H1 (cell line): Measurements from ENCODE around the gene CYP1A1. TPM values are rescaled to one million over a fixed set of nuclear protein-coding genes. Genes with fewer than 3 reads are reported as not detected.

Source experiments
- ASH2L ChIP-seq: fragments of 200-600, 300-600 bp; sonication (generic); IDR thresholded peaks from one replicate; pipeline ENCODE4 v1.7.1; 2017; ENCODE audit warnings: low read length
- ATF2 ChIP-seq: IDR thresholded peaks from 2 replicates; pipeline ENCODE4 v1.6.1; 2012; ENCODE audit warnings: low read length, inconsistent platforms
- CTBP2 ChIP-seq: IDR thresholded peaks from 2 replicates; pipeline ENCODE4 v1.7.0; 2011; ENCODE audit warnings: borderline replicate concordance, mild to moderate bottlenecking, moderate library complexity, mixed read lengths, low read length; ENCODE audit not compliant: insufficient read depth, insufficient read length
- EZH2 ChIP-seq: fragments of 200-600 bp; sonication (generic); IDR thresholded peaks from 2 replicates; pipeline ENCODE4 v1.7.1; 2012; ENCODE audit warnings: low read depth, mild to moderate bottlenecking, moderate library complexity, low read length, inconsistent platforms; ENCODE audit not compliant: severe bottlenecking
- HDAC2 ChIP-seq, 2 experiments: fragments of 300-600 bp in 1 of 2; sonication (generic) in 1 of 2; IDR thresholded peaks; 2 replicates each; pipeline ENCODE4 v1.6.1; 2011 to 2012; ENCODE audit warnings: low read depth in 2 of 2, low read length in 2 of 2, mild to moderate bottlenecking in 2 of 2, moderate library complexity in 2 of 2, borderline replicate concordance in 1 of 2, inconsistent platforms in 1 of 2
- KDM1A ChIP-seq: fragments of 200-600, 300-600 bp; sonication (generic); IDR thresholded peaks from 2 replicates; pipeline ENCODE4 v1.7.1; 2016; ENCODE audit warnings: mild to moderate bottlenecking, low read length, borderline replicate concordance
- KDM4A ChIP-seq: IDR thresholded peaks from one replicate; pipeline ENCODE4 v1.7.1; 2012; ENCODE audit warnings: low read depth, mild to moderate bottlenecking, moderate library complexity, low read length, inconsistent platforms; ENCODE audit not compliant: severe bottlenecking
- PHF8 ChIP-seq: fragments of 200-600 bp; sonication (generic); conservative IDR thresholded peaks from 2 replicates; pipeline ENCODE4 v1.7.1; 2012; ENCODE audit warnings: low read depth, mild to moderate bottlenecking, inconsistent platforms, low read length, moderate library complexity
- SIRT6 ChIP-seq: IDR thresholded peaks from one replicate; pipeline ENCODE4 v1.7.1; 2012; ENCODE audit warnings: low read length, inconsistent platforms
- SUZ12 ChIP-seq: fragments of 200-600 bp; sonication (generic); IDR thresholded peaks from 2 replicates; pipeline ENCODE4 v1.6.1; 2012; ENCODE audit warnings: mild to moderate bottlenecking, inconsistent platforms, low read length, moderate library complexity, mixed read lengths
- polyA plus RNA-seq, 7 experiments: library from polyadenylated mRNA; depleted of rRNA in 3 of 7; stranded (reverse) in 5 of 7; unstranded in 2 of 7; fragments of >200 nt in 5 of 7; fragments of 200-250 nt in 2 of 7; gene quantifications; 1 replicate in 5 of 7; 2 replicates in 1 of 7; 4 replicates in 1 of 7; pipeline versions ENCODE4 v1.2.1 to v1.2.3, GENCODE V29; 2011 to 2013; ENCODE audit warnings: missing spikeins in 2 of 7, mixed read lengths in 2 of 7
- total RNA-seq: library from RNA; stranded (reverse); fragmentation: NEBNext Ultra II Directional; extraction: Animal tissue kit (Norgen Biotek cat#: 25700); gene quantifications from 2 replicates; pipeline ENCODE4 v1.2.1, GENCODE V29; 2021

CYP1A1 gene
- total and polyA plus RNA-seq, 2 of the 8 experiments (the other 6 are each of a cell fraction or from before 2014, with no cell fraction given), result 0.32 to 0.35 TPM

GRCh38 chr15:74725845-74726773, 781 bp upstream of the CYP1A1 start (continued):
- TF ChIP-seq ATF2 (no peak), KDM1A (no peak), SUZ12 (peak; percentile 28; the same call in 1 of the 2 replicates), KDM4A (peak; percentile 89), ASH2L (peak; percentile 67), SIRT6 (no peak), HDAC2 (IDR thresholded peaks at IDR 0.05; ENCODE audit: borderline replicate concordance in 1 of 2, low read depth in 2 of 2, low read length in 2 of 2) (no peak), PHF8 (0 out of 2 replicates have a peak, but pooled peaks have one; percentile 14), CTBP2 (peak; percentile 32), EZH2 (peak; percentile 62)
- TF ChIP-seq, all 59 proteins: peak for 9
